NCI-H2227 (cell line): ENCODE measurements around the gene TMSB10.
"Not testable (repeated sequence)": the region's sequence is repeated elsewhere in the genome, so short reads cannot be mapped to it uniquely, and the experiment has no call there.

ENCODE experiments used
- DNase-seq: peaks from one replicate; lab custom pipeline; 2025; ENCODE audit not compliant: unreplicated experiment; lab: John Stamatoyannopoulos, UW

The TMSB10 gene

DNA sequence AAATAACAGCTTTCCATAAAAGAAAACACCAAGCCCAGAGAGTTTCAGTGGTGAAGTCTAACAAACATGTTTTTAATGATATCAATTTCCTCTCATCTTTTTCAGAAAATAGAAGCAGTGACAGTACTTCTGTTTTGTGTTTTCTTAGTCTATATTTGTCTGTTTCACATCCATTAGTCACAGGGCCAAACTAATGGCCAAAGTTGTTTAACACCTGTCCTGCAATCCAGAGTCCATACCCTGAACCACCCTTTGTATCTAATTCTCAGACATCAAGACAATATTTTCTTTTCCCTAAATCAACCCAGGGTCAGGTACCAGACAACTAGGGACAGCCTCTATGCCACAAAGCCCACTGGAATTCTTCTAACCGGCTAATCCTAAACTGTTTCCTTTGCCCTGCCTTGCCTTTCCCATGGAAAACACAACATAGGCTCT is 25.9 kb downstream of the TMSB10 start:
- DNase-seq: no peak

DNA sequence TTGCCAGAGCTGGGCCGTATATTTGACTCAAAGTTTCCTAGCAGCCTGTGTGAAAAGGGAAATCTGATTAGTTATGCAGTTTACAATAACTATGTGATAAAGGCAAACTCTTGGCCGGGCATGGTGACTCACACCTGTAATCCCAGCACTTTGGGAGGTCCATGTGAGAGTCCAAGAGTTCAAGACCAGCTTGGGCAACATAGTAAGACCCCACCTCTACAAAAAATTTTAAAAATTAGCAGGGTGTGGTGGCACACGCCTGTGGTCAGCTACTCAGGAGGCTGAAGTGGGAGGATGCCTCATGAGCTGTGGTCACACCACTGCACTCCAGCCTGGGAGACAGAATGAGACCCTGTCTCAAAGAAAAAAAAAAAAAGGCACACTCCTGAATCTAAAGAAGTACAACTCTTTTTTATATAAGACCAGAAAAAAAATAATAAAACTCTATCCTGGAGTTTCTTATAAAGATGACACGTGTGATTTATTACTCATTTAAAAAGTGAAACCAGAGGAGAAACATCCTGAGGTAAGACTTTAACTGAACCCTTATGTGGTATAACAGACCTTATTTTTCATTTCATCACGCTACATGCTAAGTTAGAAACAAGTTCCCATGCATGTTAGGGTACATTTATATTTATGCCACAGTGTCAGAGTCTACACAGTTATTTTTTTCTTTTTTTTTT is 32.9 kb downstream of the TMSB10 start:
- no peak for DNase-seq

DNA sequence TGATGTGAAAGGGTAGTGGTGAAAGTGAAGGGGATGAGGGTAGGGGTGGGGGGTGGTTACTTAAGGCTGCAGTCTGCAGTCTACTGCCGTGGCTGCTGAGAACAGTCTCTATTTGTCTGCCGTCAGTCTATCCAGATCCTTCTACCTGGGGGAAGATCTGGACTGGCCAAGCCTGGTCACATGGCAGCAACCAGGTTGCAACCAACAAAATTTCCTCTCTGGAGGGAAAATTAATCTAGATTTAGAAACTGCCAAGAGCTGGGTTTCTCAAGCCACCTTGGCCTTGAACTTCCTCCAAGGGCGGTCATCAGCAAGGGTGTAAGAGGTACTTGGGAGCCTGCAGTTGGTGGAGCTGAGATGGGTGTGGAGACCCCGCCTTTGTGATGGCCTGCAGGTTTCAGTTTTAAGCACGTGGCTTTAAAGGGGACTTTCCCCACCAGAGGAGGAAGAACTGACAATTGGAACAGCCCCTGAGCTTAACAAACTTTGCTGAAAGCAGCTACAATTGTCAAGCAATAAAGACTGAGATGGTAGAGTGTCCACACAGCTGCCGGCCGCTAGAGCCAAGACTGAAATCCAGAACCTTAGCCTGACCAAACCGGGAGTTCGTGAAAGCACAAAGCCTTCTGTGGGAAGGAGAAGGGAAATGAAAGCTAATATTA is 34.1 kb downstream of the TMSB10 start:
- DNase-seq: no peak

DNA sequence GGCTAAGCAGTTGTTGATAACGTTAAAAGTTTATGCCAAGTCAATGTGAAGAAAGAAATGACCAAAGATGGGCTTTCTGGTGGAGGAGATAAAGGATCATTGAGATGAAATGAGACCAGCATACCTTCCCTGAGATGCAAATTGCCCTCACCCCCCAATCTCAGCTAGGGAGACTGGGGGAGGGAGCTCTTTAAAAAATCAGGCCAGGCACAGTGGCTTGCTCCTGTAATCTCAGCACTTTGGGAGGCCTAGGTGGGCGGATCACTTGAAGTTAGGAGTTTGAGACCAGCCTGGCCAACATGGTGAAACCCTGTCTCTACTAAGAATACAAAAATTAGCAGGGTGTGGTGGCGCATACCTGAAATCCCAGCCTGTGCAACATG is 34.6 kb downstream of the TMSB10 start:
- no peak for DNase-seq

DNA sequence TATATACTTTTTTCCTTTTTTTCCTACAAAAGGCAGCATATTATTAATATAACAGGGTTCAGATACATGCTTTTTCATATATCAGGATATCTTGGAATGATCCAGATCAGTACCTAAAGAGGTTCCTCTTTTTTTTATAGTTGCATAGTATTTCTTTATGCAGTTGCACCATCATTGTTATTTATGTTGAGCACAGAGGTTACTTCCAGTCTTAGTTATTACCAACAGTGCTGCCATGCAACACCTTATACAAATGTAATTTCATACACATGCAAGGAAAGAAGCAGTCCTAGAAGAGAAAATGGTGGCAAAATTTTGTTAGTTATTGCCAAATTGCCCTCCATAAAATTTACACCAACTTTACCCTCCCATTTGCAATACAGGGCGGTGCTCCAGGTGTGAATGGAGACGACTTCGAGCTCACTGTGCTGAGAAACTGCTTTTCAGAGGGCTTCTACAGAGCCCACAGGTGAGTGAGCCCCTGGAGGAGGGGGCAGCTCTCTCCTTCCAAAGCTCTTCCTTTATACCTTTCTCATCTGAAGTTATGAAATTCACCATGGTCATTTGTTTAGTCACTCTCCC is 35.5 kb downstream of the TMSB10 start:
- DNase-seq: no peak

DNA sequence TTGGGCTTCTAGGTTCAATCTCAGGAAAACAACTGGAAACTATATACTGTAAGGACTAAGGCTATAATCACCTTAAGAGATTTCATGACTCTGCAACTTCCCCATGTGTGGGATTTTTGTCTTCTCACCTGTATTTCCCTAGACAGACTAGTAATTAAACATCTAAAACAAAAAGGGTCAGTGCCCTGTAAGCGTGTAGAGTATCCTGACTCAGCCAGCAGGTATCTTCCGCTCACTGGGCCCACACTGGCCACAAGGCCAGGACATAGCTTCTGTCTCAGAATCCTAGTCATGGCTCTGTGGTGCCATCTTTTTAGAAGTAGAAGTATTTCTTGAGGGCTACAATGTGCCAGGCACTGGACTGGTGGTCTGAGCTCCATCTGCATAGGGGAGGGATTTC is 36.7 kb downstream of the TMSB10 start:
- no peak for DNase-seq

DNA sequence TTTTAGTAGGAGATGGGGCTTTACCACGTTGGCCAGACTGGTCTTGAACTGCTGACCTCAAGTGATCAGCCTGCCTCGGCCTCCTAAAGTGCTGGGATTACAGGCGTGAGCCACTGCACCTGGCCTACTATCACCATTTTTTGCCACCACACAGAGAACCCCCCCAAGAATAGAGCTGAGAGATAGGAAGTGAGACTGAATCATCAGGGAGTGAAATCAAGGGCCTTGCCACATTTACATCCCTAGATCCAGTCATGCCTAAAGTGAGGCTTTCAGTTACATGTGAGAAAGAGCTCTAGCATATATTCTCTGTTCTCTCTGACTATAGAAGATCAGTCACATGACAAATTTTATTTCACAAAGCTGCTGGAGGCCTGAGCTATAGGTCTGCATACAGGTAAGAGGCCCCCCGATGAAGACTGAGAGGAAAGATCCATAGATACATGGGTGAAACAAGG is 37.5 kb downstream of the TMSB10 start:
- DNase-seq: no peak

DNA sequence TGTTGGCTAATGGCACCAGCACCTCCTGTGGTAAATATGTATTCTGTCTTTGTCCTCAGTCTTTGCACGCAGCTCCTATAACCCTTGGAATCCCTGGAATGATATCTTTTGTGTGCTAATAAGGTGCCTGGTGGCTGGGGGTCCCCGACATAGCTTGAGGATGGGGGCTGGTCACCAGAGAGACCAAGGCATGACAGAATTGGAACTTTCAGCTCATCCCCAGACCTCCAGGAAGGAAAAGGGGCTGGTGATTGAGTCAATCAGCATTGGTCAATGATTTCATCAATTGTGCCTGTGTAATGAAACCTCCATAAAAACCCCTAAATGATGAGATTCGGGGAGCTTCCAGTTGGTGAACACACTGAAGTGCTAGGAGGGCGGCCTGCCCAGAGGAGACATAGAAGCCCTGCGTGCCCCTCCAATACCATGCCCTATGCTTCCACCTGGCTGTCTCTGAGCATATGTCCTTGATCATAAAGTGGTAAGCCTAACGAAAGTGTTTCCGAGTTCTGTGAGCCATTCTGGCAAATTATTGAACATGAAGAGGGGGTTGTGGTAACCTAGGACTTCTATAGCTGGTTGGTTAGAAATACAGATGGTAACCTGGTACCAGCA is 38.9 kb downstream of the TMSB10 start:
- no peak for DNase-seq

DNA sequence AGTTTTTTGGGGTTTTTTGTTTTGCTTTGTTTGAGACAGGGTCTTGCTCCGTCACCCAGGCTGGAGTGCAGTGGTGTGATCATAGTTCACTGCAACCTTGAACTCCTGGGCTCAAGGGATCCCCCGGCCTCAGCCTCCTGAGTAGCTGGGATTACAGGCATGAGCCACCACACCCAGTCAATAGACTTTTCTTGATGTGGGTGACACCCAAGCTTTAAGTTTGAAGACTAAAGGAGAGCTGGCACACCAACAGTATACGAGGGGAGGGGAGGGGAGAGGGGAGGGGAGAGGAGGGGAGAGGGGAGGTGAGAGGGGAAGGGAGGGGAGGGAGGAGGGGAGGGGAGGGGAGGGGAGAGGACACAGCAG is 40.4 kb downstream of the TMSB10 start:
- DNase-seq: not testable (repeated sequence)

DNA sequence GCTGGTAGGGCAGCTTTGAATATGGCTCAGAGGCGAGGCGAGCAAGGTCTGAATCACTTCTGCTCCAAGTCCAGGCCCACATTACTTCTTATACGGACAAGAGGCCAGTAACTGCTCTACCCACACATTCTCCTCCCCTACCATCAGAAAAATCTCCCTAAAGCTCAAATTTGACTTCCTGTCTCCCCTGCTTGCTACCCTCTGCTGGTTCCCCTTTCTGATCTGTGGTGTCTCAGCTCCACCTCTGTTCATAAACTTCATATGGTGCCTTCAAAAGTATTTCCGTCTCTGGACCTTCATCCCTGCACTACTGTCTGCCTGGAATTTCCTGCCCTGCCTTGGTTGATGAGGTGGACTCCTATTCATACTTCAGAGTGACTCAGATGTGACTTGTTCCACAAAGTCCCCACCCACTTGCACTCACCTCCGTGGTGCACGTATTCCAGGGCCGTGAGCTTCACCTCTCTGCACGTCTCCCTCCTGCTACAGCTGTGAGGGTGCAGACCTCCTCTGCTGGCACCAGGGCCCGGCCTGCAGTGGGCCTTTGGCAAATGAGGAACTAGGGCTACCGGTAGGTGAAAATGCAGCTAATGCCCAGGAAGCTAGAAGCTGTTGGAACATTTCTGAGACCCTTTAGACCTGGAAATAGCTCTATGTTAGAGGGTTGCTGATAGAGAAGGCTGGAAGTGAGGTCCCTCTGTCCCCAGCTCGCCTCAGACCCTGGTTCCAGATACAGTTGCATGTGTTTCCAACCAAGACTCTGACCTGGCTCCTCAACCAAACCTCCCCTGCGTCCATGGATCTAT is 41.0 kb downstream of the TMSB10 start:
- DNase-seq: no peak

DNA sequence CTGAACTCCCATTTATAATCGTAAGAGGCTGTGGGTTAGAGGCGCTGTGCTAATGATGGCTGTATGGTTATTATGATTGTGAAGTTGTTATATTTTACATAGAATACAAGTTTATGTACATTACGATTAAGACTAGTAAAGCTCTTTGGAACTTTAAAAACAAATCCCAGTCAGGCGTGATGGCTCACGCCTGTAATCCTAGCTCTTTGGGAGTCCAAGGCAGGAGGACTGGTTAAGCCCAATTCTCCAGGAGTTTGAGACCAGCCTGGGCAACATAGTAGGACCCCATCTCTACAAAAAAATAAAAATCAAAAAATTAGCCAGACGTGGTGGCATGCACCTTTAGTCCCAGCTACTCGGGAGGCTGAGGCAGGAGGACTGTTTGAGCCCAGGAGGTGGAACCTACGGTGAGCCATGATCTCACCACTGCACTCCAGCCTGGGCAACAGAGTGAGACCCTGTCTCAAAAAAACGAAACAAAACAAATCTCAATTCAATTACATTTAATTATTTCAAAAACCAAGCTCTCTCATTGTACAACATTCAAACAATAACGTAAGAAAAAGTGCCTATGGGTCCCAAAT is 41.6 kb downstream of the TMSB10 start:
- no peak for DNase-seq

DNA sequence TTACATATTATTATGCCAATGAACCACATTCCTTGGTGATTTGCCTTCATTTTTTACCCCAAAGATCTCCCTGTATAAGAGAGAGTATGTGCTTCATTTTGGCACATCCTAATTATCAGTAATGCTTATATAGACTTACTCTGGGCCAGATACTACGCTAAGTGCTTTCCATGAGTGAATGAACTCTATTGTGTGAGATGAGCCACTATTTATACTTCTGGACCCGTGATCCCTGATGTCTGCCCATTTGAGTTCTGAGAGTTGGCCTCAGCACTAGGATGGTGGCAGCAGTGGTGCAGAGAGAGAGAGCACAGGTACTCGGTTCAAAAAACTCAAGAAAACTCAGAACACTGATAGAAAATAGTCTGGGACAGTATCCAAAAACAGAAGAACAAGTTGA is 48.1 kb downstream of the TMSB10 start:
- no peak for DNase-seq

DNA sequence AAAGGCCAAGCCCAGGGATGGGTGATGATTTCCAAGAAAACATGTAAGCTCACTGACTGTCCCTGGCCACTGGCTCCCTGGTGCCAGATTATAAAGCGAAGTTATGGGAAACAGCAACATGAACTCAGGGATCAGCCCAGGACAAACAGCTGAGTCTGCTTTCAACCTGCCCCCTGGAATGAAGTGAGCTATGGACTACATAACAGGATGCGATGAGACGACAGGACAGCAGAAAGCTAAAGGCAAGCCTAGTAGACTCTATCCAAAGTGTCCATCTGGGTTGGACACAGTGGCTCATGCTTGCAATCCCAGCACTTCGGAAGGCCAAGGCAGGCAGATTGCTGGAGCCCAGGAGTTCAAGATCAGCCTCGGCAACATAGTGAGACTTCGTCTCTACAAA is 48.9 kb downstream of the TMSB10 start:
- DNase-seq: no peak
